GM21576 (cell line): ENCODE results near the gene PF4V1.

Source experiments
- ATAC-seq: cut with Tn5 transposase; IDR thresholded peaks from one replicate; pipeline ENCODE4 v1.9.1; 2021; ENCODE audit warnings: mild to moderate bottlenecking, moderate library complexity; ENCODE audit not compliant: unreplicated experiment

Gene PF4V1

GRCh38 chr4:73853246-73853704 lies at the start of gene PF4V1:
PF4V1 (plus strand) TSS chr4:73853296; CDS start chr4:73853363, 67 bp downstream.
- ATAC-seq, result no peak

GRCh38 chr4:73810191-73810590 lies 42.9 kb upstream of the PF4V1 start:
- ATAC-seq, result no peak

- ATAC-seq, result no peak
Observed at GRCh38 chr4:73811841-73812240, 41.3 kb upstream of the PF4V1 start.

GRCh38 chr4:73814679-73815078 lies 38.4 kb upstream of the PF4V1 start:
- ATAC-seq, result no peak

- ATAC-seq, result no peak
Observed at GRCh38 chr4:73815145-73815544, 38.0 kb upstream of the PF4V1 start.

- no peak for ATAC-seq
Observed at GRCh38 chr4:73816814-73817213, 36.3 kb upstream of the PF4V1 start.

- no peak for ATAC-seq
Observed at GRCh38 chr4:73817341-73817740, 35.8 kb upstream of the PF4V1 start.

- ATAC-seq, result no peak
Observed at GRCh38 chr4:73821325-73821724, 31.8 kb upstream of the PF4V1 start.

GRCh38 chr4:73822389-73822788 lies 30.7 kb upstream of the PF4V1 start:
- no peak for ATAC-seq

GRCh38 chr4:73822812-73823504 lies 30.1 kb upstream of the PF4V1 start:
- ATAC-seq, result no peak

GRCh38 chr4:73823760-73824159 lies 29.3 kb upstream of the PF4V1 start:
- ATAC-seq, result no peak

GRCh38 chr4:73828956-73829355 lies 24.1 kb upstream of the PF4V1 start:
- ATAC-seq, result no peak

- no peak for ATAC-seq
Observed at GRCh38 chr4:73831569-73831968, 21.5 kb upstream of the PF4V1 start.

GRCh38 chr4:73832651-73833237 lies 20.4 kb upstream of the PF4V1 start:
- ATAC-seq, result no peak

GRCh38 chr4:73836373-73837279 lies 16.5 kb upstream of the PF4V1 start, which contains the start of gene CXCL6:
CXCL6 (plus strand) TSS chr4:73836678; CDS start chr4:73836751, 73 bp downstream.
- ATAC-seq, result no peak

- ATAC-seq, result no peak
Observed at GRCh38 chr4:73839071-73839470, 14.0 kb upstream of the PF4V1 start.

GRCh38 chr4:73839715-73840114 lies 13.4 kb upstream of the PF4V1 start:
- ATAC-seq, result no peak

GRCh38 chr4:73841243-73841925 lies 11.7 kb upstream of the PF4V1 start:
- ATAC-seq, result no peak

GRCh38 chr4:73842696-73843095 lies 10.4 kb upstream of the PF4V1 start:
- ATAC-seq, result no peak

GRCh38 chr4:73843369-73843768 lies 9.7 kb upstream of the PF4V1 start:
- ATAC-seq, result no peak

GRCh38 chr4:73844345-73844744 lies 8.8 kb upstream of the PF4V1 start:
- ATAC-seq, result no peak
